SU-DHL-6 (cell line): ENCODE measurements around the gene GCNT2.

Source experiments
- CTCF ChIP-seq: fragments of 200-600 bp; sonication (generic); IDR thresholded peaks from one replicate; pipeline ENCODE4 v1.5.1; 2017; ENCODE audit warnings: antibody characterized with exemption, mild to moderate bottlenecking, low read length, moderate library complexity; ENCODE audit not compliant: insufficient read depth, poor library complexity, severe bottlenecking
- EZH2phosphoT487 ChIP-seq: fragments of 200-600 bp; sonication (generic), shearing (Covaris generic); conservative IDR thresholded peaks from 2 replicates; pipeline ENCODE4 v1.6.1; 2018; ENCODE audit warnings: mild to moderate bottlenecking, antibody characterized with exemption, low read length, moderate library complexity, mixed read lengths

- TF ChIP-seq CTCF (no peak), EZH2phosphoT487 (no peak)
Observed at GRCh38 chr6:10578723-10579122, 57.6 kb downstream of the GCNT2 start.
